Measurements from ENCODE around the gene ADCY9. TPM values are rescaled to one million over a fixed set of nuclear protein-coding genes. Genes with fewer than 3 reads are reported as not detected.

The ADCY9 gene
- polyA plus RNA-seq, 1 donor from 2014 or later = 6.3 TPM

GRCh38 chr16:3977376-3977775 is 138.9 kb downstream of the ADCY9 start:
- TF ChIP-seq CTCF (IDR thresholded peaks at IDR 0.05; ENCODE audit: poor library complexity, severe bottlenecking) (no peak), EP300 (conservative IDR thresholded peaks at IDR 0.05; ENCODE audit: poor library complexity, severe bottlenecking) (no peak)
- H3K9ac ChIP-seq (ENCODE audit: low read length) = no peak overlapping the region
- H3K27me3 ChIP-seq (ENCODE audit: insufficient read depth, low read depth, low read length) = no peaks in the 10 kb centered on the region
- H3K4me3 ChIP-seq (ENCODE audit: low read length) = no peak overlapping the region
- H4K20me1 ChIP-seq (ENCODE audit: insufficient read depth) = no peaks in the 10 kb centered on the region
- no peak overlapping the region for H3K4me2 ChIP-seq (ENCODE audit: low read length)
- H3K9me2 ChIP-seq (ENCODE audit: insufficient read depth, low read length) = no peaks in the 10 kb centered on the region
- no peaks in the 10 kb centered on the region for H3K79me2 ChIP-seq (replicated peaks; ENCODE audit: insufficient read depth, low read length)
- no peaks in the 10 kb centered on the region for H3F3A ChIP-seq (ENCODE audit: insufficient read depth, low read length, poor library complexity, severe bottlenecking)
- H2AFZ ChIP-seq (ENCODE audit: low read depth, low read length) = no peak overlapping the region
- H3K27ac ChIP-seq (ENCODE audit: low read length) = no peak overlapping the region
- no peaks in the 10 kb centered on the region for H3K9me3 ChIP-seq (ENCODE audit: low read length)
- H3K36me3 ChIP-seq (ENCODE audit: insufficient read depth, low read length) = no peaks in the 10 kb centered on the region

- Histone ChIP-seq H3K36me3 (ENCODE audit: insufficient read depth, low read length) (no peaks in the 10 kb centered on the region), H3K79me2 (replicated peaks; ENCODE audit: insufficient read depth, low read length) (no peaks in the 10 kb centered on the region), H4K20me1 (ENCODE audit: insufficient read depth) (no peaks in the 10 kb centered on the region), H3K27me3 (ENCODE audit: insufficient read depth, low read depth, low read length) (no peaks in the 10 kb centered on the region), H3K27ac (ENCODE audit: low read length) (no peak overlapping the region), H3K4me3 (ENCODE audit: low read length) (no peak overlapping the region), H3K9me2 (ENCODE audit: insufficient read depth, low read length) (no peaks in the 10 kb centered on the region), H3K9me3 (ENCODE audit: low read length) (no peaks in the 10 kb centered on the region), H2AFZ (ENCODE audit: low read depth, low read length) (no peak overlapping the region), H3K9ac (ENCODE audit: low read length) (no peak overlapping the region), H3F3A (ENCODE audit: insufficient read depth, low read length, poor library complexity, severe bottlenecking) (no peaks in the 10 kb centered on the region), H3K4me2 (ENCODE audit: low read length) (no peak overlapping the region)
- no peak for TF ChIP-seq RAD21 (conservative IDR thresholded peaks at IDR 0.05)
- no peak for TF ChIP-seq EZH2 (IDR thresholded peaks at IDR 0.05; ENCODE audit: borderline replicate concordance, insufficient read depth, low read length, poor library complexity, severe bottlenecking)
- TF ChIP-seq POLR2AphosphoS5 (IDR thresholded peaks at IDR 0.05) = no peak
Observed at GRCh38 chr16:3974751-3975150, 141.5 kb downstream of the ADCY9 start.

GRCh38 chr16:3971706-3972105 is 144.5 kb downstream of the ADCY9 start:
- Histone ChIP-seq H3F3A (ENCODE audit: insufficient read depth, low read length, poor library complexity, severe bottlenecking) (no peaks in the 10 kb centered on the region), H3K9ac (ENCODE audit: low read length) (no peak overlapping the region), H3K4me2 (ENCODE audit: low read length) (no peak overlapping the region), H3K4me3 (ENCODE audit: low read length) (no peak overlapping the region), H3K27ac (ENCODE audit: low read length) (no peak overlapping the region), H4K20me1 (ENCODE audit: insufficient read depth) (no peaks in the 10 kb centered on the region), H3K36me3 (ENCODE audit: insufficient read depth, low read length) (no peaks in the 10 kb centered on the region), H2AFZ (ENCODE audit: low read depth, low read length) (no peak overlapping the region), H3K79me2 (replicated peaks; ENCODE audit: insufficient read depth, low read length) (no peaks in the 10 kb centered on the region), H3K9me3 (ENCODE audit: low read length) (no peaks in the 10 kb centered on the region), H3K9me2 (ENCODE audit: insufficient read depth, low read length) (no peaks in the 10 kb centered on the region), H3K27me3 (ENCODE audit: insufficient read depth, low read depth, low read length) (no peaks in the 10 kb centered on the region)
- no peak for TF ChIP-seq TAF1 (IDR thresholded peaks at IDR 0.05; ENCODE audit: low read depth)
- no peak for TF ChIP-seq MXI1 (conservative IDR thresholded peaks at IDR 0.05; ENCODE audit: poor library complexity, severe bottlenecking)
- TF ChIP-seq SMC3 (conservative IDR thresholded peaks at IDR 0.05; ENCODE audit: poor library complexity) = no peak
- no peak for TF ChIP-seq POLR2AphosphoS5 (IDR thresholded peaks at IDR 0.05)
- no peak for TF ChIP-seq RAD21 (conservative IDR thresholded peaks at IDR 0.05)
- TF ChIP-seq REST (IDR thresholded peaks at IDR 0.05; ENCODE audit: borderline replicate concordance) = no peak
- TF ChIP-seq EZH2 (IDR thresholded peaks at IDR 0.05; ENCODE audit: borderline replicate concordance, insufficient read depth, low read length, poor library complexity, severe bottlenecking) = no peak
- no peak for TF ChIP-seq EP300 (conservative IDR thresholded peaks at IDR 0.05; ENCODE audit: poor library complexity, severe bottlenecking)
- TF ChIP-seq CTCF (IDR thresholded peaks at IDR 0.05; ENCODE audit: poor library complexity, severe bottlenecking) = no peak

All from neural cell (in vitro differentiated cells).